GM21825 (cell line): Measurements from ENCODE around the gene AKR1C1.
"Not testable (repeated sequence)": the region's sequence is repeated elsewhere in the genome, so short reads cannot be mapped to it uniquely, and the experiment has no call there.

Source experiments
- ATAC-seq: cut with Tn5 transposase; IDR thresholded peaks from one replicate; pipeline ENCODE4 v1.9.1; 2021; ENCODE audit warnings: mild to moderate bottlenecking, moderate library complexity; ENCODE audit not compliant: unreplicated experiment

AKR1C1 gene

DNA sequence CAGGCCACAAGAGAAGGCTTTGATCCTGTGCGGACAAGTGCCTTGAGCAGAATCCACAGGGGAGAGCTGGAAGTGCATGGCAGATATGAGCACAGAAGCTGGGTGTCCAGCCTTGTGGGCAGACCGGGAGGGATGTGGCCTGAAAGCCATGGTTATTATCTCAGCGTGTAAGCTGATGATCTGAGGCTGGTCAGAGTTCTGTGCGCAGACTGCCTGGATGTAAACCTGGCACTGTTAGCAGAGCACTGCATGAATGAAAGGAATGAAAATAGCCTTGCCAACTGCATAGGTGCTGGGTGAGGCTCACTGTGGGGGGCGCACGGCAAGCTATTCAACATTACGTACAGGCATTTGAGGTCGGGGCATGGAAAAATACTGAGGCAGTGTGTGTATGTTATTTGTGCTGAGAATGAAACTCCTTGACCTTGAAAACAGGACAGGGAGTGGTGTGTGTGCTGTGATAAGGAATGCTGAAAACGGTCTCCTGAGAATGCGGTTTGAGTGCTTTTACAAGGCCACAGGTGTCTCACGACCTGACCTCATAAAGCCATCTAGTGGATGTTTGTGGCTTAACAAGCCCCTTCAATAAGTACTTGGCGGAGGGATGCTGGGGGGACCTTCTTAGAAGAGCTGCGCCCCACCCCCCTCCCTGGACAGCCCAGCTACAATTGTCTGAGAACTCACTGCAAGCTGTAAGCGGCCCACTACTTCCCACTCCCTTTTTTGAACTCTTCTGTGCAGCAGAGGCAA, 18.7 kb downstream of the AKR1C1 start:
- no peak for ATAC-seq

- ATAC-seq: no peak
These were observed 19.6 kb downstream of the AKR1C1 start for GRCh38 chr10:4982764-4983226.

DNA sequence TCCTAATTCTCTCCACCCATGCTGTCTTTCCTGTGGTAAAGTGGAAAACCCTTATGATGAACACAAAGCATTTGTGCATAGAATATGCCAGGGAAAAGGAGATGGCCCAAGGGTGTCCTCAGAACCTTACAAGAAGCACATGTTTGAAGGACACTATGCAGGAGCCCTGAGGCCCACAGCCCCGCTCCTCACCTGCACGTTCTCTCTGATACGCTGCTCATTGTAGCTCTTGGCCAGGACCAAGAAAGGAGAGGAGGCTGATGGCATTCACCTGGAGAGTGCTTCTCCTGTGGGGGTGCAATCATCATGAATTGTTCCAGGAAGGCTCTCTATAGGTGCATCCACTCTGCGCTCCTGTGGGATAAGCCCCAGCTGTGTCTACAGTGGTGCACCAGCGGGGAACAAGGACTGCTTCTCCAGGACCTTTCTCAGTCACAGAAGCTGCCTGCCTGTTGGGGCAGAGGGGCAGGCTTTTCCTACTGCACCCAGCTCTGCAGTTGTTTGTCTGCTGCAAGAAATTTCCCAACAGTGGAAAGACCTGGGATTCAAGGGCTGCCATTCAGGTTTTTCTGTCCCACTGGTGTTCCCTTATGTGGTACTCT, 20.5 kb downstream of the AKR1C1 start:
- ATAC-seq: no peak

DNA sequence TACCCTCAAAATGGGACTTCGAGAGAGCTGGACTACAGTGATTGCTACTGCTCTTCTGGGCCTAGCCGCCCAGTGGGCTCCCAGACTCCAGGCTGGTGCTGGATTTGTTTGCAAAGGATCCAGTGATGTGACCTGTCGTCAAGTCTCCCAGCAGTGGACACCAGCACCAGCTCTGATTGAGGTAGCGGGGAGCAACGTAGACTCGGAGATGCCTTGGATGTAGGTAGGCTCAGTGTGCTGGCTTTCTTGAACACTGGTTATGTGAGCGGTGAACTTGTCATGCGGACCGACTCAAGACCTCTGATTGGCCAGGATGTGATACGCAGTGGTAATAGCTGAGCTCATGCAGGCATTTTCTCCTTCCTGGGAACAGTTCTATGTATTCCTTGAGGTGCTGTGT, 21.0 kb downstream of the AKR1C1 start:
- ATAC-seq: no peak

DNA sequence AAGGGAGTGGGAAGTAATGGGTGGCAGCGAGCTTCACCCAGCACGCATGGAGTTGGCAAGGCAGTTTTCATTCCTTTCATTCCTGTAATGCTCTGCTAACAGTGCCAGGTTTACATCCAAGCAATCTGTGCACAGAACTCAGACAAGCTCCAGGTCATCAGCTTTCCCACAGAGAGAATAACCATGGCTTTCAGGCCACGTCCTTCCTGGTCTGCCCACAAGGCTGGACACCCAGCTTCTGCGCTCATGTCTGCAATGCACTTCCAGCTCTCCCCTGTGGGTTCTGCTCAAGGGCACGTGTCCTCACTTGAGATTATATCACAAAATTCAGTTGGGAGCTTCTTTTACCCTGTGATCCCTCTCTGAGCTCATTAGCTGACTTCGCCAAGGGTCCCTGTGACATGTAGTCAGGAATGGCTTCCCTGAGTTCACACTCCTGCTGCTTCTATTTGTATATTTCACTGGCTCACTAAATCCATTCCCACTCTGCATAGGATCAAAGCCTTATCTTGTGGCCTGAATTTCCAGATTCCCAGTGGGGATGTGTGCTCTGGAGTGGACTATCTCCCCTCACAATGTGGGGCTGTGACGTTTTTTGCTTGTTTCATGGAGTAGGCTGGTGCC, 21.9 kb downstream of the AKR1C1 start:
- no peak for ATAC-seq

DNA sequence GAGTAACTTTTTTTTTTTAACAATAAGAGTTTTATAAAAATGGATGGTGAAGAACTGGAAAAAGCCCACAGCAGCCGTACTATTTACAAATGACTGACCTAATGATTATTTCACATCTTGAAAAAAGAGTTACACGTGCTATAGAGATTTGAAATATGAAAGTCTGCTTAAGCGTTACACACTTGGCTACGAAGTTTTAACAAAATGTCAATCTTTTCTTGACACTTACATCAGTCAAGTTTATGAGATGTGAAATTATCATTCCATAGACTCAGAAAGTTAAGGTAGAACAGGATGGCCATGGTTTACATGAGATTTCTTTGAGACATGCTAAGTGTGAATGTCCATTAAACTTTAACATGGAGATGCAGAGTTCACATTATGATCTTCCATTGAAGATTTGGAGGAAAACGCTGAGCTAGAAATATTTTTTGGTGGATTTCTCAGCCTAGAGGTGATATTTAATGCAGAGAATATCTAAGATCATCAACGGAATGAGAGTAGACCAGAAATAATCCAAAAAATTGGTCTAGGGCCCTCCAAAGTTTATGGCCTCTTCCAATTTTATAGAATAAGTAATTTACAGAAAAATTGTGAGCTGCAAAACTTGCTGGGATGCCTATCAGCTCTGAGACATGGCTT, 24.9 kb downstream of the AKR1C1 start:
- not testable (repeated sequence) for ATAC-seq

- ATAC-seq: no peak
These were observed 27.0 kb downstream of the AKR1C1 start for GRCh38 chr10:4990217-4990616.

- ATAC-seq: not testable (repeated sequence)
These were observed 28.2 kb downstream of the AKR1C1 start for GRCh38 chr10:4991463-4991862.

DNA sequence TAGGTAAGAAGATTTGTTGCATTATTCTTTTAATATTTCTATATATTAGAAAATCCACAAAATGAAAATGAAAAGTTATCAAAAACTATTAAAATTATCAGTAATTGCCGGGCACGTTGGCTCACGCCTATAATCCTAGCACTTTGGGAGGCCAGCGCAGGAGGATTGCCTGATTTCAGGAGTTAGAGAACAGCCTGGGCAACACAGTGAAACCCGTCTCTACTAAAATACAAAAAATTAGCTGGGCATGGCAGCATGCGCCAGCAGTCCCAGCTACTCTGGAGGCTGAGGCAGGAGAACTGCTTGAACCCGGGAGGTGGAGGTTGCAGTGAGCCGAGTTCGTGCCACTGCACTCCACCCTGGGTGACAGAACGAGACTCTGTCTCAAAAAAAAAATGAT, 29.3 kb downstream of the AKR1C1 start:
- not testable (repeated sequence) for ATAC-seq

GRCh38 chr10:4994260-4994659, 31.0 kb downstream of the AKR1C1 start:
- ATAC-seq: not testable (repeated sequence)

GRCh38 chr10:4998671-4999070, 35.5 kb downstream of the AKR1C1 start:
- ATAC-seq: no peak

DNA sequence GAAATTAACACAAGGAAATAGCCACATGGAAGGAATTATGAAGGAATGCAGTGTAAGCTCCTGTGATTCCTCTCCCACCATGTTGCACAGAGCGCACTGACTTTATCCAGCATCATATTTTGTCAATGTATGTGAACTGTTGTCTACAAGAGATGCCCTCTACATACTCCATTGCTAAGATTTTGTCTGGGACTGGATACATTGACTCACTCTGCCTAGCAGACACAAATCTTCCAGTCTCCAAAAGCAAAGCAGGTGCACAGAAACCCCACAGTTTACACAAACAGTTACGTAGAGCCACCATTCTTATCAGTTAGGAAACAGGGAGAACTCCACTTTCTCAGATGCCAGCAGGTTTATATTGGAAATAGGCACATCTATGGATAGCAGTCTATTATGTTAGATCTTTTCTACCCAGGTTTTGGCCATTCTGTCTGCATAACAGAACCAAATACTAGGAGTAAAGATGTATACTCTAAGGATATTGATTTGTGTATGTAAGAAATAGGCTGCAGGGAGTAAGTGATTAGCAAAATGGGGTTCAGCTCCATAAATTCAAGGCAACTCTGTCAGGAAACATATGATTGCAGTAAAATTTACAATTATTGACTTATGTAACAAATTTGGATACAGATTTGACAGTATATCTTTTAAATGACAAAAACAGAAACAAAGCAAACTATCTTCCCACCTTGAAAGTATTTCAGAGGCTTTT, 39.0 kb downstream of the AKR1C1 start:
- ATAC-seq: no peak

DNA sequence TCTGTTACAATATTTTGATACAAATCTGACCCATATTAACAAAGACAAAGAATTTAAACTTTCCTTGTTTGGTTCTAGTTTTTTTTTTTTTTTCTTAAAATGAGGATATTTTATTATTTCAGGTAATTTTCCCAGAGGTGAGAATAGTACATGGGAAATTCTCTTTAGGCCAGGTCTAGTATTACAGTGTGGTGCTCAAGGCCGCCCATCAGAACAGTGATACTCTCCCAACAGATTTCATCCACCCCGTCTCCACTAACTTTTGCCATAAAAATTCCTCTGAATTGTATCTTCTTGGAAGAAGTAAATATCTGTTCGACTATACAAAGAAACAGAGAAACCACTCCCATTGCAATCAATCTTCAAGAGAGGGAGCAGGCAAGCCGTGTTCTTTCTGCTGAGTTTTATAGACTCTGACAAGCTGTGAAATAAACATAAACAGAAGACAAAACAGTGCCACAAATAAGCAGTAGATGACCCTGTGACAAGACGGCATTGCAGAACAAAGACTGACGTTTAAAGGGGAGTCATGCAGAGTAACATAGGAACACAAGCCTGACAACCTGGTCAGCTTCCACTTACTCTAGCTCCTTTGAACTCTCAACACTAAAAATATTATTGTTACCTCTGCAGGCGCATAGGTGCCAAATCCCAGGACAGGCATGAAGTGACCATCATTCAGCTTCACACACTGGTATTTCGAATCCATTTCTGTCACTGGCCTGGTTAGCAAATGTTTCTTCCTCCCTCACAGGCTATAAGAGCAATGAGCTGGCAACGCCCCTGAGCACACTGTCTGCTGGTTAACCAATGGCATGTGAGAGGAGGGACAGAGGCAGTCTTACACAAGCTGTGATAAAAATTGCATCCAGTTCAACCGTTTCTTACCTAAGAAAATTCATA, 40.2 kb downstream of the AKR1C1 start, which contains the start of gene AKR1C2:
Gene AKR1C2, minus strand, starts transcription at position 731 of the 903 bp plus-strand sequence. Its CDS starts 22 bp downstream, at position 709.
- not testable (repeated sequence) for ATAC-seq

DNA sequence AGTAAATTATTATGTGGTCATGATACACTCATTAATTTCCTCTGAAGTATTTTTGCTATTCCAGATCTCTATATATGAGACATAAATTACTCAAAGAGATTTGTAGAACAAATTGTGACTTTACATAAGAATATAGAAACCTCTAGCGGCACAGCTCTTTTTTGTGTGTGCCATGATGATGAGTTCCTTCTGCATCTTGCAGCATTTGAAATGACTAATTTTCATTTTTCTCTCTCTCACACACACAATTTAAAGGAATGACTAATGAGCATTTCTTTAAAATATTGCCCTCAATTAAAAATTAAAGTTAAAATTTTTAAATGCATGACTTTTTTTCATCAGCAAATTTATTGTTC, 40.8 kb downstream of the AKR1C1 start:
- not testable (repeated sequence) for ATAC-seq

- ATAC-seq: not testable (repeated sequence)
These were observed 41.3 kb downstream of the AKR1C1 start for GRCh38 chr10:5004501-5004900.

- not testable (repeated sequence) for ATAC-seq
These were observed 45.8 kb downstream of the AKR1C1 start for GRCh38 chr10:5008857-5009548.

GRCh38 chr10:5010043-5010442, 46.8 kb downstream of the AKR1C1 start:
- not testable (repeated sequence) for ATAC-seq

GRCh38 chr10:5011392-5011791, 48.2 kb downstream of the AKR1C1 start:
- not testable (repeated sequence) for ATAC-seq

DNA sequence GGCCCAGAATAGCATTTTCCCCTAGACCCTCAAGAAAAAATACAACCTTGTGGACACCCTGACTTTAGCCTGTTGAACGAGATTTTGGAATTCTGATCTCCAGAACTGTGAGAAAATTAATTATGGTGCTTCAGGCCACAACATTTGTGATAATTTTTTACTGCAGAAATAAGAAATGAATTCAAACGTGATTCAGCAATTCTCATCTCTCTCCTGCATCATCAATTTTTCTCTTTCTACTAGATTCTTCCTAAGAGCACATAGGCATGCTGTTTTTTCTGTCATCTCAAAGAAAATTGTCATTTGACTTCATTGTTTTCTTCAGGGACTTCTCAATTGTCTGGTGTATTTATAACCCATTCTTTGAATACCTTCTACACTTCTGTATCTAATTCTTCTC, 49.4 kb downstream of the AKR1C1 start:
- no peak for ATAC-seq
